Aorta (tissue), 5 donors: ENCODE data around the gene FLYWCH1. TPM values are rescaled to one million over a fixed set of nuclear protein-coding genes. Genes with fewer than 3 reads are reported as not detected.

Experiments
- ATAC-seq: fragments of 200-7000 bp; cut with Tn5 transposase; one replicate; pipeline ENCODE4 v1.9.1; 2022; ENCODE audit warnings: moderate library complexity; ENCODE audit not compliant: low FRiP score
- DNase-seq, 2 donors: peaks; one replicate each; pipeline ENCODE4 v3.0.0-alpha.2; 2020
- H3K27ac ChIP-seq, 2 donors: one replicate each; pipeline ENCODE4 v1.5.1; 2013; ENCODE audit warnings: low read length in 2 of 2, mild to moderate bottlenecking in 2 of 2, moderate library complexity in 2 of 2, control low read depth in 1 of 2, inconsistent platforms in 1 of 2, low read depth in 1 of 2
- H3K27me3 ChIP-seq, 2 donors: one replicate each; pipeline ENCODE4 v1.6.1; 2013; ENCODE audit warnings: control low read depth in 1 of 2, low read length in 1 of 2, mild to moderate bottlenecking in 1 of 2, moderate library complexity in 1 of 2; ENCODE audit not compliant: insufficient read depth in 2 of 2, control insufficient read depth in 1 of 2
- H3K36me3 ChIP-seq, 2 donors: one replicate each; pipeline ENCODE4 v1.6.1; 2013; ENCODE audit warnings: control low read depth in 1 of 2, low read length in 1 of 2, mild to moderate bottlenecking in 1 of 2; ENCODE audit not compliant: insufficient read depth in 2 of 2, control insufficient read depth in 1 of 2
- H3K4me1 ChIP-seq, 2 donors: one replicate each; pipeline ENCODE4 v1.6.1; 2013; ENCODE audit warnings: low read length in 2 of 2, control low read depth in 1 of 2, mild to moderate bottlenecking in 1 of 2, moderate library complexity in 1 of 2; ENCODE audit not compliant: insufficient read depth in 2 of 2, control insufficient read depth in 1 of 2
- H3K4me3 ChIP-seq, 2 donors: one replicate each; pipeline ENCODE4 v1.5.1; 2013; ENCODE audit warnings: low read length in 2 of 2, control low read depth in 1 of 2, mild to moderate bottlenecking in 1 of 2
- H3K9me3 ChIP-seq: one replicate; pipeline ENCODE4 v1.6.1; 2013; ENCODE audit warnings: mild to moderate bottlenecking, low read length; ENCODE audit not compliant: control insufficient read depth
- WGBS, 2 donors: extraction: QIAGEN DNeasy Blood & Tissue Kit; methylation state at CpG; one replicate each; pipeline ENCODE4 v1.1.7; 2013; 5-methylcytosine and 5-hydroxymethylcytosine counted together
- intact Hi-C, 2 donors: fragments of 100-400 bp; cut with DNase I; formaldehyde crosslinking; loops; one replicate each; pipeline versions ENCODE4 v1.14.2 to v1.15.0; 2022
- polyA plus RNA-seq, 2 donors: library from polyadenylated mRNA; stranded (reverse); fragments of 200-250 nt; gene quantifications; one replicate each; pipeline ENCODE4 v1.2.3, GENCODE V29; 2013
- total RNA-seq, 2 donors: library from RNA; stranded (reverse); fragmentation: NEBNext Ultra II Directional; extraction: Animal tissue kit (Norgen Biotek cat#: 25700); gene quantifications; one replicate each; pipeline ENCODE4 v1.2.1, GENCODE V29; 2021
- donor health status: healthy with polysubstance abuse.
- donor health status: Bipolar disorder and iron deficiency.
- donor health status: DM: no; HTN: no; CAD: no.
- donor health status: DM: no; HTN: no; CAD: no.
- donor health status: DM: yes; HTN: yes; CAD: no.

FLYWCH1 gene
- total and polyA plus RNA-seq, 4 donors: 24.2 to 103 (median 56.5) TPM

DNA sequence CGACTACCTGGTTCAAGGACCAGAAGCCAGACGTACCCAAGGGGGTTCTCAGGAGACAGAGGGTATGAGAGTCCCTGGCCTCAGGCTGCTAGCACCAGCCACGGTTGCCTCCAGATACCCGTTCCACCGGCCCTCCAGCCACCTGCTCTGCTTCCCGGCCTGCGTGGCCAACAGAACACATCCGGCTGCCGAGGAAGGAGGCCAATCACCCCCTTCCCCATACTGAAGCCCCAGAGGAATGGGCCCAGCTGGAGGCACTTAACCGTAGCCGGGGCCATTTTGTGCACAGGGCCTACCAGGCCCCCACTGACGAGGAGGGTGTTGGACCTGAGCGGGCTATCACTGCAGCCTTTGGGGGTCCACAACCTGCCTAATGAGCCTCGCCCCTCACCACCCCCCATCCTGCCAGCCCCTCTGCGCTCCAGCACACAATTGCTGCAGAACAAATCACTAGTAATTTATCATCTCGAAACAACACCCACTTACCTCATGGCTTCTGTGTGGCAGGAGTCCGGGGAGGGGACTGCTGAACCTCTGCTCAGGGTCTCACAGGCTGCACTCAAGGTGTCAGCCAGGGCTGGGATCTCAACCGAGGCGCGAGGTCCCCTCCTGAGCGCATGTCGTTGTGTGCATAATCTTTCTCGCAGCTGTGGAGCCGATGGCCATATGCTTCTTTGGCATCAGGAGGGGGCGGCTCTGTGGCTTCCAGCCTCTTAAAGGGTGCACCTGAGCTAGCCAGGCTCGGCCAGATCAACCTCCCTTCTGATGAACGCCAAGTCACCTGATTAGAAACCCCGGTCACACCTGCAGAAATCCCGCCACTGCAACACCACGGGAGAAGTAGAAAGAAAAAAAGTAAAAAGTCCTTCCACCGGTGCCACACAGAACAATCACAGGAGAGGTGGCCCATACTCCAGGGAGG, 42.2 kb downstream of the FLYWCH1 start:
- no peaks in the 10 kb centered on the region for H3K27me3 ChIP-seq
- intact Hi-C loops: no loop called here

DNA sequence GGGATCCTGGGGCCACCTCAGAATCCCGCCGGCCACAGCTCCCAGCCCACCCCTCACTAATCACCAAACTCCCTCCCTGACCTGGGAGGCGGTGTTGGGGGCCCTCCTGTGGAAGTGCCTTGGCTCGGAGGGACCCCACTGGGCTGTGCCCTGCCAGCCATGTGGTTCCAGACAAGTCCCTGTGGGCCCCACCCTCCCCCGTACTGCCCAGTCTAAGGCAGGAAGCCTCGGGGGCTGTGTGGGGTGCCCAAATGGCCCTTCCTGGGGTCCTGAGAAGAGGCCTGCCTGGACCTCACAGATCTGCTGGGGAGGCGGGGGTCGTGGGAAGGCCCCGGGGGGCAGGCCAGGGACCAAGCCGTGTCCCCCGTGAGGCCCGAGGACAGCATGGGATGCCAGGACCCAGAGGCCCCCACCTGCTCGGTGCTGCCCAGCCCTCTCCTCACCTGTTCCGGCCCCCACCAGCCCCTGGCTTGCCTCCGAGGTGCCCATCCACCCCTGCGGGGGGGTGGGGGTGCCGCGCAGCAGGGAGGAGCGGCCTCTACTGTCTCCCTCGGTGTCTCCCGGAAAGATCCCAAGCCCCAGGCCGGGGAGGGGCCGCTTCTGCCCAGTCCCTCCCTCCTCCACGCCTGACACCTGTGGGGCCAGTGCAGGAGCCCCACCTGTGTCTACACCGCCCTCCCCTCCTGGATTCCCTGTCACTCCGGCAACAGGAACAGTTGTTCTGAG, 43.1 kb downstream of the FLYWCH1 start:
- no peak for DNase-seq
- WGBS, 2 donors: 46 to 57% methylated on average over 20 to 26 of the region's 26 CpGs
- Histone ChIP-seq H3K27ac (no peak overlapping the region), H3K4me3 (no peak overlapping the region), H3K4me1 (no peaks in the 10 kb centered on the region), H3K27me3 (no peaks in the 10 kb centered on the region), H3K36me3 (no peaks in the 10 kb centered on the region), H3K9me3 (no peaks in the 10 kb centered on the region)
- intact Hi-C loops: no loop called here
- ATAC-seq: no peak

More for the DNA sequence above, 42.2 kb downstream of the FLYWCH1 start:
- 41 to 48% methylated on average over 31 of the region's 31 CpGs for WGBS, 2 donors
- Histone ChIP-seq H3K36me3 (peaks cover 0 to 1% of the 10 kb centered on the region in 2 donors), H3K9me3 (no peaks in the 10 kb centered on the region), H3K4me3 (no peak overlapping the region), H3K4me1 (no peaks in the 10 kb centered on the region), H3K27ac (no peak overlapping the region)
- ATAC-seq (no peak), DNase-seq (no peak)

DNA sequence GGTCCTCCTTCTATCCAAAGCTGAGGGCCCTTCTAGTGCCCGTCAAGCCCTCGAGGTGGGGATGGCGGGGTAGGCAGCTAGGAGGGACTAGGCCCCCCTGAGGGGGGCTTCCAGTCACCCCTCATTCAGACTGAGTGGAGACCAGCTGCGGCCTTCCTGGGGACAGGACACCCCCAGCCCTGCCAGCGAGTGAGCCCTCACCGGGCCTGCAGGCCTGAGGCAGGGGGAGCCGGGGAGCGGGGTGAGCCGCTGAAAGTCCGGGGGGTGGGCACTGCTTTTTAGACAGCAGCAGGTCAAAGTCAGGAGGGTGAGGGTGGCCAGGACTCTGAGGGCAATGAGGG, 43.7 kb downstream of the FLYWCH1 start:
- intact Hi-C loops: no loop called here
- Histone ChIP-seq H3K4me3 (no peak overlapping the region), H3K4me1 (no peaks in the 10 kb centered on the region), H3K9me3 (no peaks in the 10 kb centered on the region), H3K27ac (no peak overlapping the region), H3K36me3 (no peaks in the 10 kb centered on the region), H3K27me3 (no peaks in the 10 kb centered on the region)
- ATAC-seq: no peak
- no peak for DNase-seq
- 50 to 59% methylated on average over 10 of the region's 10 CpGs for WGBS, 2 donors

DNA sequence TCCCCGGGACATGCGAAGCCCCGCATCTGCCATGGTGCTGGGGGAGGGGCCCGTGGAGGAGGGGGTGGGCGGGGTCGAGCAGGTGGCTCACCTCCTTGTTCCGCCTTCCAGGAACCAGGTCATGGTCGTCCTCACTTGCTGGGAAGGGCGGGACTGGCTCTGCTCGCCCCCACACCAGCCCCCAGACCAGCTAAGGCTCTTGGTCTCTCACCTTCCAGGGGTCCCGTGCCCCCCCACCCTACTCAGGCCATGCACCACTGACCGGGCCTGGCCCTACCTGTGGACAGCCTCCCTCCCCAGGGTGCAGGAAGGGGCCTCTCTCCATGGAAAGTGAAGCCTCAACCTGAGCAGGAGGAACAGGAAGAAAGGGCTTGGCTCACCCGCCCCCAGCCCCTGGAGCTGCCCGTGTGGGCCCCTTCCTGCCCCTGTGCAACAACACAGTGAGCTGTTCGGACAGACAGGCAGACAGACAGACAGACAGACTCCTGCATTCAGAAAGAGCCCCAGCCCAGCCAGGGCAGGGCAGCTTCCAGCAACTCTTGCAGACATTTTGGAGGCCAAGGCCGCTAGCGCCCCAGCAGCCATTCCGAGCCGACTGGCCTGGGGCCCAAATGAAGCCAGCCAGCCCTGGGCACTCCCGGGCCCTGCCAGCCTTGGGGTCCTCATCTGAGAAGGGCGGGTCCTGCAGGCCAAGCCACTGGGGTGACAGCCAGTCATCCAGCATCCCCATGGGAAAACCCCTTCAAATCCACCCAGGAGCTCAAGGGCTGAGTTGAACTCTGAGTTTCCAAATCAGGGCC, 44.2 kb downstream of the FLYWCH1 start:
- H3K27me3 ChIP-seq: no peaks in the 10 kb centered on the region
- H3K27ac ChIP-seq: no peak overlapping the region
- intact Hi-C loops: no loop called here
- H3K4me1 ChIP-seq: no peaks in the 10 kb centered on the region
- no peak overlapping the region for H3K4me3 ChIP-seq
- ATAC-seq (no peak), DNase-seq (no peak)
- H3K36me3 ChIP-seq: no peaks in the 10 kb centered on the region
- WGBS, 2 donors: 40 to 41% methylated on average over 17 to 21 of the region's 21 CpGs
- H3K9me3 ChIP-seq: no peaks in the 10 kb centered on the region

DNA sequence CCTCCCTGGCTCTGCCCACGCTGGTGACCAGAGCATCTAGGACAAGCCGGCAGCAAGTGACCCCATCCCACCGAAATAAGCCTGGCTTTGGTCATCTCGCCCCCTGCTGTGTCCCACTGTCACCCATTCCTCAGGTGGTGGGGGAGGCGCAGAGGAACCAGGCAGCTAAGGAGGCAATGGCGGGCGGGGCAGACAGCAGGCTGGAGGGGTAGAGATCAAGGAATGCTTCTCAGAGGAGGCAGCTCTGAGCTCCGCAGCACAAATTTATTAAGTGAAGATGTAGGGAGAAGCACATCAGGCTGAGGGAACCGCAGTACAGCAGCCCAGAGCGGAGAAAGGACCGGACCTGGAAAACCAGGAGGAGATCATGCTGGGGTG, 44.8 kb downstream of the FLYWCH1 start:
- no peaks in the 10 kb centered on the region for H3K4me1 ChIP-seq
- no peaks in the 10 kb centered on the region for H3K36me3 ChIP-seq
- WGBS, 2 donors: 79 to 83% methylated on average over 11 of the region's 11 CpGs
- ATAC-seq (no peak), DNase-seq (no peak)
- H3K27ac ChIP-seq: no peak overlapping the region
- H3K9me3 ChIP-seq: no peaks in the 10 kb centered on the region
- H3K4me3 ChIP-seq: no peak overlapping the region
- intact Hi-C loops: no loop called here
- H3K27me3 ChIP-seq: no peaks in the 10 kb centered on the region

DNA sequence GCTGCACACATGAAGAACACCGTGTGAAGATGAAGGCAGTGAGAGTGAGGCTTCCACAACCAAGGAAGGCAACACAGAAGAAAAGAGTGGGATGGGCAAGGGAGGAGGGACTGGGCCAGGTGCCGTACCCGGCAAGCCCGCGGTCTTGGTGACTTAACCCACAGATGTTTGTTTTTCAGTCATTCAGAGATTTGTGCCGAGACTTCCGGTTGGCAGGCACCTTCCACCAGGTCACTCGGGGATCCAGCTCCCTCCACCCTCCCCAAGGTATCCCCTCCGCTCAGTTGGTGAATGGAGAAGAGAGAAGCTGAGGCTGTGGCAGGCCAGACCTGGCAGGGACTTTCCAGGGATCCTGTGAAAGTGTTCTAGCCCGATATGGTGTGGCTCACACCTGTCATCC, 47.5 kb downstream of the FLYWCH1 start:
- no peaks in the 10 kb centered on the region for H3K4me1 ChIP-seq
- no peak overlapping the region for H3K27ac ChIP-seq
- intact Hi-C loops: no loop called here
- H3K4me3 ChIP-seq: no peak overlapping the region
- no peaks in the 10 kb centered on the region for H3K27me3 ChIP-seq
- no peaks in the 10 kb centered on the region for H3K9me3 ChIP-seq
- WGBS, 2 donors: 56 to 62% methylated on average over 10 of the region's 10 CpGs
- DNase-seq: no peak
- H3K36me3 ChIP-seq: no peaks in the 10 kb centered on the region
- ATAC-seq: no peak

DNA sequence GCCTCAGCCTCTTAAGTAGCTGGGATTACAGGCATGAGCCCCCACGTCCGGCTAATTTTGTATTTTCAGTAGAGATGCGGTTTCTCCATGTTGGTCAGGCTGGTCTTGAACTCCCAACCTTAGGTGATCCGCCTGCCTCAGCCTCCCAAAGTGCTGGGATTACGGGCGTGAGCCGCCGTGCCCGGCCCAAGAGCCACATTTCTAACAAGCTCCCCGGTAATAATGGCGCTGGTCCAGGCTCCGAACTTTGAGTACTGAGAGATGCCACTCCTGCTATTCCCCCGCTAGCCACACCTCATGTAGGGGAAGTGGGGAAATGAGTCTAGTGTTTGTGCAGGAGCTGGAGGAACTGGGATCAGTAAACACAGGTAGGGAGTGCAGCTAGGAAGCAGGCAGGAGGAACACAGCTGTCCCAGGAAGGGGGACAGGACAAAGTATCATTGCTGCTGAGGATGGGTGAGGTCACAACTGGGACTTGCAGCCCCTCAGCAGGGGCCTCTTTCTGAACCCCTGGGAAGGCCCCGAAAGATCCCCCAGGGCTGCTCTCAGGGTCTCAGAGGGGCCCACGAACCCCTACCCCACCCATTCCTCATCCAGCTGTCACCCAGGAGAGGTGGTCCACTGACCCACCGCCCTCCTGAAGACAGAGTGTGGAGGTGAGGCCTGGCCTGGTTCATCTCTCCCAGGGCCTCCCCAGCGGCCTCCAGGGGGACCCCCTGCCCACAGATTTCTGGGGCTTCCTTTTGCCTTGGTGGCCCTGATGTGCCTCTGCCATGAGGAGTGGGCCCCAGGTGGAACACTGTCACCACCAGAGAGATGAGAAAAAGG, 48.7 kb downstream of the FLYWCH1 start:
- Histone ChIP-seq H3K27ac (no peak overlapping the region), H3K4me1 (no peaks in the 10 kb centered on the region), H3K36me3 (no peaks in the 10 kb centered on the region), H3K27me3 (no peaks in the 10 kb centered on the region), H3K4me3 (no peak overlapping the region), H3K9me3 (no peaks in the 10 kb centered on the region)
- intact Hi-C loops: no loop called here
- no peak for ATAC-seq
- whole genome bisulfite sequencing, 2 donors: 69 to 71% methylated on average over 17 of the region's 17 CpGs
- no peak for DNase-seq
